Stimulated activated CD4-positive, alpha-beta T cell treated with anti-CD3 and anti-CD28 coated beads, TNF-alpha, amount 100 ng/mL, for 1 hour (primary cell): ENCODE data around the gene CMSS1.
A peak's percentile ranks its signal among the peaks of the same experiment; 100 is the strongest.

Source experiments
- DNase-seq, 3 donors: peaks; one replicate each; pipeline ENCODE4 v3.0.0-alpha.2; 2020; ENCODE audit warnings: low read depth in 3 of 3, low spot score in 1 of 3

CMSS1 gene

DNA sequence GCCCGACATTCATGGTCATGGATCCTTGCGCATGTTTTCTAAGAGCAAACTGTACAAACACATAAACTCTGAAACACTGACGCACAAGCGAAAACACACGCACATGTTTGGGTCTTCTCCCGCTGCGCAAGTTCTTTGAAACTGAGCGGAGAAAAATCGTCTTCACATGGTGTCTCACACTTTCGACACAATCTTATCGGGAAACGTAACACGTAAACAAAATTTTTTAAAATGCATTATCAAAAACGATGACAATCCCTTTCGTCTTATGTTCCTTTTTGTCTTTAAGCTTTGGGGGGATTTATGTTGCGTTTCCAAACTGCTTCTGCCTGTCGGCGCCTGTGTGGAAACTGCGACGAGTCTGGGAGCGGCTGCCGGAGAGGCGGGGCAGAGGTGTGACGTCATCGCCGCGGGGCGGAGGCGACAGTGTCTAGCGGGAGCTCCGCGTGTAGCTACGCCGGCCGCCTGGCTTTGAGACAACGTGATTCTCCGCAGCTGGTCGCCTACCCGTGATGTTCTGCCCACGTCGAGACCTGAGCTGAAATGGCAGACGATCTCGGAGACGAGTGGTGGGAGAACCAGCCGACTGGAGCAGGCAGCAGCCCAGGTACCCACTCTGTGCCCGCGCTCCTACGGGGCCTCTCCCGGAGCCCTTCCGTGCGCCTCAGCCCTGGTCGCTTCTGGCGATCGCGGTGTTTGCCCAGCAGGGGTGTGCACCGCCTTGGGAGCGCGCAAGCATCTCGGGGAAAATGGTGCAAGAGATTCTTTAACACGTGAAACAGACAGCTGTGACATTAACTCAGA lies at the start of gene CMSS1:
Gene CMSS1, plus strand, starts transcription at position 426 of the 804 bp plus-strand sequence.
- DNase-seq: peak; percentile 76 to 97 (median 85)

DNA sequence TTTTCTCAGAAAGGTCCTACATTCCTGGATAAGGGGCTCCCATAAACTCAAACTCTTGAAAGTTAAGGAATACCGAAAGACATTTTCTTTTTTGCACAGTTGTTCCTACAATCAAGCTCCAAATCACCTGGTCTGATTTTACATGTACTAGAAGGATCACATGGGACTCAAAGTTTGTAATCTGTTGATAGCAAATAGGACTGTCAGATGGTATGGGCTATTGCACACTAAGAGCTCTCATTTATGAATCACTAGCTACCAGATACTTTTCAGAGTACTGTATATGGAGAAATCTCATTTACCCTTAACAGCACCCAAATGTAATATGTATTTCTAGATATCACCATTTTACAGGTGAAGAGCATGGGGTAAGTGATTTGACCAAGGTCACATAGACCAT lies 49.5 kb upstream of the CMSS1 start:
- no peak for DNase-seq

DNA sequence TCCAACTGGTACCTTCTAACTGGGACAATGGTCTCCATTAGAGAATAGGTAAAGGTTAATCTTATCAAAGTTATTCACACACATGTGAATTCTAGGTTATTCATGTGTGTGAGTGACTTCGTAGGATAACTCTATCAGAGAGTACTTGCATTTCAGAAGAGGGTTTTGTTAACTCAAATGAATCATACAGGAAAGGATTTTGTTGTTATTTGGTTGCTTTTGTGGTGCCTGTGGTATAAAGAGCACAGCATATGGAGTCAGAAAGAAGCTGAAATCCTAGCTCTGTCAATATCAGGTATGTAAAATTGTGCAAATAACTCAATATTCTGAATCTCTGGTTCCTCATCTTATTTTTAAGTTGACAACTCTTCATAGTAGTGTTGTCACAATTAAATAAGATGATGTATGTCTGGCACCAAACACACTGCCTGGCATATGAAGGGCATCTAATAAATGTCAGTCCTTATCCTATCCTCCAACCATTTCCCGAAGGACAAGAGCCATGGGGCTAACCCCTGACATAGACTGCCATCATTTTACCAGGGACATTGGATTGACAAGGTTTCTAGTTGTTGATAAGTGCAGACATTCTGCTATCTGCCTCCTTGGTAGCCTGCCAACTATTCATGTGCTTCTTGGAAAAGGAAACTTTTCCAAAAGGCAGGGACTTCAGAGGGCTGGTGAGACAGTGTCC lies 48.7 kb upstream of the CMSS1 start:
- DNase-seq: no peak

DNA sequence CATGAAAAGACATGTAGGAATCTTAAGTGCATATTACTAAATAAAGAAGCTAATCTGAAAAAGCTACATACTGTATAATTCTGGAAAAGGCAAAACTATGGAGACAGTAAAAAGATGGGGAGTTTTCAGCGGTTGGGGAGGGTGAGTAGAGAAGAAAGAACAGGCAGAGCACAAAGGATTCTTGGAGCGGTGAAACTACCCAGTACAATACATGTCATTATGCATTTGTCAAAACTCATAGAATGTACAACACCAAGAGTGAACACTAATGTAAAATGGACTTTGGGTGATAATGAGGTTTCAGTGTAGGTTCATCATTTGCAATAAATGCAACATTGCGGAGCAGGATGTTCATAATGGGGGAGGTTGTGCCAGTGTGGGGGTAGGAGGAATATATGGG lies 45.5 kb upstream of the CMSS1 start:
- DNase-seq: no peak

DNA sequence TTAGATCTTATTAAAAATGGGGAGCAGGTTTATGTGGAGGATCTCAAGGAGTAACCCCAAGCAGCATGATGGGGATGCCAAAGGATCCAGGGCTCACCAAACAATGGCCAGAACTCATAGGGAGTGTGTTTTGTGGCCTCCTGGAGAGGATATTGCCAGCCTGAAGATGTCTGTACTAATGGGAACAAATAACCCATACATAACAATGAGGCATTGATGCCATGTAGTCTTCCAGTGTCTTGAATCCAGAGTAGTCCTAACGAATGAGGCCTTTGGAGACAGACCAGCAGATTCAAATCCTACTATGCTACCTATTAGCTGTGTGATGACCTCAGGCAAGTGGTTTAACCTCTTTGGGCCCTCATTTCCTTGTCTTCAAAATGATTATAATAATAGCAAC lies 45.0 kb upstream of the CMSS1 start:
- no peak for DNase-seq

DNA sequence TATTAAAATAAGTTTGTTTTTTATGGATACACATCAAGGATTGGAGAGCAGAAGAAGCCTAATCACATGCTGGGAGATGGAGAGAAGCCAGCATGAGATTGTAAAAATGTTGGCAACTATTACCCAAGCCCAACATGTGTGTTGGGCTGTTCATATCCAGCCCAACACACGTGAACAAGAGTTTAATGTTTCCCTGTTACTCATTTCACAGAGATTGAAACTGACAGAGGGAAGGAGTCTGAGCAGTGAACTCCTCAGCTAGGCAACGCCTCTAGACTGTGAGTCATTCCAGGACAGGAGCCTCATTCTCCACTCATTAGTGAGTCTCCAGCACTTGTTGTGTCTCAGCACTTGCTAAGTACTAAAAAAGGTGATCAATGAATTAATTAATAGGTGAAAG lies 43.2 kb upstream of the CMSS1 start:
- no peak for DNase-seq

DNA sequence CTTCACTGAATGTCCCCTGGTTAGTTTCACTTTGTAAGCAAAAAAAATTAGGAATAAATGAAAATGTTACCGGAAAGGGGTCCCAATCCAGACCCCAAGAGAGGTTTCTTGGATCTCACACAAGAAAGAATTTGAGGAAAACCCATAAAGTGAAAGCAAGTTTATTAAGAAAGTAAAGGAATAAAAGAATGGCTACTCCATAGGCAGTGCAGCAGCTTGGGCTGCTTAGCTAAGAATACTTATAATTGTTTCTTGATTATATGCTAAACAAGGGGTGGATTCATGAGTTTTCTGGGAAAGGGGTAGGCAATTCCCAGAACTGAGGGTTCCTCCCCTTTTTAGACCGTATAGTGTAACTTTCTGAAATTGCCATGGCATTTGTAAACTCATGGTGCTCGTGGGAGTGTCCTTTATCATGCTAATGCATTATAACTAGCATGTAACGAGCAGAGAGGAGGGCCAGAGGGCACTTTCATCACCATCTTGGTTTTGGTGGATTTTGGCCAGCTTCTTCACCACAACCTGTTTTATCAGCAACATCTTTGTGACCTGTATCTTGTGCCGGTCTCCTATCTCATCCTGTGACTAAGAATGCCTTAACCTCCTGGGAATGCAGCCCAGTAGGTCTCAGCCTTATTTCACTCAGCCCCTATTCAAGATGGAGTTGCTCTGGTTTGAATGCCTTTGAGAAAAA lies 41.0 kb upstream of the CMSS1 start:
- DNase-seq: no peak

DNA sequence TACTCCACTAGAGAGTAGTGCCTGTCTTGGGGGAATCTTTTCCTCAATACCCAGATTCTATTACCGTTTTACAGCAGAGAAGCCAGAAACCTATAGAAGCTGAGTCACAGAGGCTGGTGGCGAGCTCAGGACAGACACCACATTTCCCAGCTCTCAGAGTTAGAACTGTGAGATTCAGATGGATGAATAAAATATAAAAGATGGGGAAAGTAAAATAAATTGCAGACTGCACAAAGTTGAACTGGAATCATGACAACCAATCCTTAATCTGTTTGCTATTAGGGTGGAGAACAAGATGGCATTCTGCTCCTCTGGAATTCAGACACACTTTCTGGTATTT lies 40.5 kb upstream of the CMSS1 start:
- no peak for DNase-seq

DNA sequence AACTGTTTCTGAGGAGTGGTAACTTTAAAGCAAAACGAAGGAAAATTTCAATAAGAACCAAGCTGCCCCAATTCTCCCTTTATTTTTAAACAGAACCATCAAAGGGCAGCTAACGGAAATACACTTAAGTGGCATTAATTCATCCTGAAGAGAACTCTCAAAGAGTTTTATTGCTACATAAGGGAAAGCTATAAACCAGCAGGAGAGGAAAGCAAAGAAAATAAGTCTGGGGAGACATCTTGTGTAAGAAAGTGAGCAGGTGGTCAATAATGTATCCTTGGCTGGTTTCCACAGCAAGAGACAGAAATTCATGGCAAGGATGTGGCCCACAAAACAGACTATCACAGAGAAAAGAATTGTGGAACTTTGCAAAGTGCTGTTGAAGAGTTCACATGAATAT lies 40.0 kb upstream of the CMSS1 start:
- no peak for DNase-seq

DNA sequence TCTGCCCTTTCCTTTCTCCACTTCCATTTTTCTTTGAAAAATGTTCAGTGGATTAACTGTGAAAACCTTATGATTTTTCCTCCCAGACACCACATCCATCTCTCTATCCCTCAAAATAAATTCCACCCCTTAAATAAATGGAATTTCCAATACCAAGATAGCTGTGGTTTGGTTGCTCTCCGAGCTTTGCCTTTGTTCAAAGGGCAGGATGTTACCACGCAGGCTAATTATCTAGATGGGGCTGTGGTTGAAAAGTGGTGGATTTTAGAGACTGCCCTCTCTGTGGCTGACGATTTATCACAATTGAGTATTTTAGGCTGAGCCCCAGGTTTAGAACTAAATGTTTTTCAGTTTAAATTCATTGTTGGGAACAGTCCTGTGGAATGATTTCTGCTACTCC lies 36.9 kb upstream of the CMSS1 start:
- no peak for DNase-seq

DNA sequence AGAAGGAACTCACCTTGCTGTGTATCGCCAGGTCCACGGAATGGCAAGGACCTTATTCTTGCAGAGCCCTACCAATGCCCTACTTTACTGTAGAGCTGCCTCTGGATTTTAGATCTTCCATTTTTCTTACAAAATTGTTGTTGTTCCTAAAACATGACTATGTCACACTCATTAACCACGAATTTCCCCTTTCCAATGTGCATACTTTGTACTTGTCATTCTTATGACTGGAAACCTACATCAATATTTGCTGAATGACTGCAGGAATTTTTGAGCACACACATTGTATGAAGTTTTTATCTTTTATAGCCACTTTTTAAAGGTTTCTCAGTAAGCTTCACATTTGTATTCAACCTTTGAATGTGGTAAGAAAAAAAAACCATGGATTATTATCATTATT lies 35.9 kb upstream of the CMSS1 start:
- no peak for DNase-seq

DNA sequence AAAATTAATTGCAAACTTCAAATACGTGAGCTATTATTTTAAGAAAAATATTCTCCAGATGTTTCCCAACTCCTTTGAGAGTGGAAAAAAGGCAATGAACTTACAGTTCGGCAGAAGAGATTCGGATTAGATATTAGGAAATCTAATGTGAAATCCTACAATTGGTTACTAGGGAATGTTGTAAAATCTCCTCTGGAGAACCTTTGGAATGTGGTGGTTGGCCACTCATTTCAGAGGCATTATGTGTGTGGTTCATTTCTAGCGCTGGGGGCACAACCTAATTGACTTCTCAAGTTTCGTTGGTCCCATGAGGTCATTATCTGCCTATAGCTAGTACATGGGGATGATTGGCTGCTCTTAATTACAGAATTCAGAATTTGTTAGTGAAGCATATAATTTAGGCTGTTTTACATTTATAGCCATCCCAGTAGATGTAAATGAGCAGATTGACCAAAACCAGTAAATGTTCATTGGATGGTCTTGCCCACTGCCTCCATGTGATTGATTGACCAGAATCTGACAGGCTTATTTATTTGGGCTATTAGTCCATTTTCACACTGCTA lies 34.6 kb upstream of the CMSS1 start:
- no peak for DNase-seq

DNA sequence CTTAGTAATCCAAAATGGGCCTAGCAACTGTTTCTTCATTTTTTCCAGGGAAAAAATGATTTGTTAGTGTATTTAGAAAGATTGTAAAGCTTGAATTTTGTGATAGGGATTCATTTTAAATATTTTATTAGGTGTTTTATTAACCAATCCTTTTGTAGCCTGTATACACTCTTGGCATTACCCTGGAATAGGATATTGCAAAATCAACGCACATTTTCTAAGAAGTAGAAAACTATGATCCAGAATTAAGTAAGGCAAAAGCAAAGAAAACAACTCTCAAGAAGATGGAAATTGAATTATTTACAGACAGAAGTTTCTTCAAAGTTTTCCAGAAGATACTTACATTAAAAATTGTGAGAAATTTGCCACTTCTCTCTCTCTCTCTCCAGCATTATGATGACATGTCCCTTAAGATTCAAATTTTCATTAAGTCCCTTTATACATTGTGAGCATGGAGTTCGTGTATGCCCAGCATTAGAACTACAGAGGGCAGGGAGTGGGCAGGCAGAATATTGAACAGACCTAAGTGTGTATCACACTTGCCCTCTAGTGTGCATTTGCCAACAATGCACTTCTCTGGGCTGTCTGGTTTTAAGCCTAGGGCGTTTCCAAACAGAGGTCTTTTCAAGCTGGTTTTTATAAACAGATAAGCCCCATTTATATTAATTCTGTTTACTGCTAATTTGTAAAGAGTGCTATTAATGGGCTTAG lies 28.5 kb upstream of the CMSS1 start:
- DNase-seq: no peak

DNA sequence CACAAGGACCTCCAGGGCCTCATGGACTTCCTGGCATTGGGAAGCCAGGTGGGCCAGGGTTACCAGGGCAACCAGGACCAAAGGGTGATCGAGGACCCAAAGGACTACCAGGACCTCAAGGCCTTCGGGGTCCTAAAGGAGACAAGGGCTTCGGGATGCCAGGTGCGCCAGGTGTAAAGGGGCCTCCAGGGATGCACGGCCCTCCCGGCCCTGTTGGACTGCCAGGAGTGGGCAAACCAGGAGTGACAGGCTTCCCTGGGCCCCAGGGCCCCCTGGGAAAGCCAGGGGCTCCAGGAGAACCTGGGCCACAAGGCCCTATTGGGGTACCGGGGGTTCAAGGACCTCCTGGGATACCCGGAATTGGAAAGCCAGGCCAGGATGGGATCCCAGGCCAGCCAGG lies 23.2 kb upstream of the CMSS1 start:
- DNase-seq: no peak

DNA sequence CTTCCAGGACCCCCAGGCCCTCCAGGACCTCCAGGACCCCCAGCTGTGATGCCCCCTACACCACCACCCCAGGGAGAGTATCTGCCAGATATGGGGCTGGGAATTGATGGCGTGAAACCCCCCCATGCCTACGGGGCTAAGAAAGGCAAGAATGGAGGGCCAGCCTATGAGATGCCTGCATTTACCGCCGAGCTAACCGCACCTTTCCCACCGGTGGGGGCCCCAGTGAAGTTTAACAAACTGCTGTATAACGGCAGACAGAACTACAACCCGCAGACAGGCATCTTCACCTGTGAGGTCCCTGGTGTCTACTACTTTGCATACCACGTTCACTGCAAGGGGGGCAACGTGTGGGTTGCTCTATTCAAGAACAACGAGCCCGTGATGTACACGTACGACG lies 22.1 kb upstream of the CMSS1 start:
- DNase-seq: no peak

DNA sequence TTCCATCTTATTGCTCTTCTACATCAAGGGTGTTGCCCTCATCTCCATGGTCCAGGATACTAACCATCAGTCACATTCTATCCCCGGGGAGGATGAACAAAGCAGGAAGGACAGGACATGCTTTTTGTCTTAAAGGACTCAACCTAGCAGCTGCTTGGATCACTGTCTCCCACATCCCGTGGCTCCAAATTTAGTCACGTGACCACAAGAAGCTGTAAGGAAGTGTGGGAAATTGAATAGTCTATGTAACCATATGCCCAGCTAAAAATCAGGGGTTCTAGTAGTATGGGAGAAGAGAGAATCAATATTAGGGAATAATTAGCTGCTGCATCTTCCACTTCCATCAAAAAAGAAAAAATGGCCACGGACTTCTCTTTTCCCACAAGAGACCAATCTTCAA lies 18.2 kb upstream of the CMSS1 start:
- DNase-seq: no peak

DNA sequence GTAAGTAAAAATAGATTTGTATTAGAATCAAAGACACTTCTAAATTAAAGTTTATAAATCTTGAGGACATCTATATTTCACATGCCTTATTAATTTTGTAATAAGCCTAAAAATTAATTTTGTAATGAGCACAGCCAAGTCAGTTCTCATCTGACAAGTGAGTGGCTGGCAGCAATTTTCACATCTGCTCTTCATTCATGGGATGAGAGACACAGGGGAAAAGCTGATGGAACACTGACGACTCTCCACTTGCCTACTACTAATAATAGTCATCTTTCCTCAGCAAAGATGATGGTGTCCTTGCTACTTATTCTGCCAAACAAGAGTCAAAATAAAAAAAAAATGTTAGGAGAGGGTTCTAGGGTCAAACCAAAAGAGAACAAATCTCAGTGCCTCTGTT lies 14.4 kb upstream of the CMSS1 start:
- no peak for DNase-seq

DNA sequence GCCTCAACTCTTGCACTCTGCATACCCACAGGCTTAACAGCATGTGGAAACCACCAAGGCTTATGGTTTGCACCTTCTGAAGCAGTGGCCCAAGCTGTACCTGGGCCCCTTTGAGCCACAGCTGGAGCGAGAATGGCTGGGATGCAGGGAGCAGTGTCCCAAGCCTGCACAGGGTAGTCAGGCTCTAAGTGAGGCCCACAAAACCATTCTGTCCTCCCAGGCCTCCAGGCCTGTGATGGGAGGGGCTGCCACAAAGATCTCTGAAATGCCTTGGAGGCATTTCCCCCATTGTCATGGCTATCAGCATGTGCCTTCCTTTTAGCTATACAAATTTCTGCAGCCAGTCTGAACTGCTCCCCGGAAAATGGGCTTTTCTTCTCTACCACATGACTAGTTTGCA lies 12.5 kb upstream of the CMSS1 start:
- DNase-seq: no peak

DNA sequence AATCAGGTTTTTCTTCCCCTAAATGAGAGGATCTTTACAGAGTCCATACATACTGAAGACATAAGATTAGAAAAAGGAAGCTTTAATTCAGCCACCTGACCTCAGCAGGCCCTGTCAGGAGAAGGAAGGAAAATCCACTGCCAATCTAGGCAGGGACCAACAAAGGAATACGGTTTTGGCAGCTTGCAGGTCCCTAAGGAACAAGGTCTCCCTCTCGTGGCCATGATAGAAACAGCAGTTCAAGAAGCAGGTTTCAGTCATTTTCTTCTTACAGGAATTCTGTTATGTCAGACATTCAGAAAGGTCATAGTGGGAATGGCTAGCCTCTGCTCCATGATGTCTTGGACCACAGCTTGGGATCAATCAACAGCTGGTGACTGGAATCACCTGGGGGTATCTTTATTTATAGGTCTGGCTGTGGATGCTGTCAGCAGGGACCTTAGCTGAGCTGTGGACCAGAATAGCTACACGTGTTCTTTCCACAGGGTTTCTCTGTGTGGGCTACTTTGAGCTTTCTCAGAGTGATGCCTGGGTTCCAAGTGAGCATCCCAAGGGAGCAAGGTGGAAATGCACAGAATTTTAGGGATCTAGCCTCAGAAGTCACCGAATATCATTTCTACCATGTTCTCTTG lies 9.4 kb upstream of the CMSS1 start:
- DNase-seq: peak in 1 of 3 donors; percentile 5

DNA sequence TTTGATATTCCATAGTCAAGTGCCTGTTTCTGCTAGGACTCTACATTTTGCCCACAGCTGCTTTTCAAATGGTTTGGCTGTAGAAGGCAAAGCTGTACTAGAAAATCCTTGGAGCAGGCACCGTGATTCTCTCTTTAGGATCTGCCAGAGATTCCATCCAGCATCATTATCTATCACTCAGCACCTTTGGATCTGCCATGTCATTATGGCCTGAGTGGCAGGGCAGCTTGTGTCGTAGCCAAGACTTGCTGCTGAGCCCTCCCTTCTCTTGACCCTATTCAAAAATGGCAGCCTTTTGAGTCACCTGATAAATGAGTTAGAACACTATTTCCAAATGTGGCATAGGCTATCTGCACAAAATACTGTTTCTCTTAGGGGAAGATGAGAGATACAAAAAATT lies 8.1 kb upstream of the CMSS1 start:
- no peak for DNase-seq

DNA sequence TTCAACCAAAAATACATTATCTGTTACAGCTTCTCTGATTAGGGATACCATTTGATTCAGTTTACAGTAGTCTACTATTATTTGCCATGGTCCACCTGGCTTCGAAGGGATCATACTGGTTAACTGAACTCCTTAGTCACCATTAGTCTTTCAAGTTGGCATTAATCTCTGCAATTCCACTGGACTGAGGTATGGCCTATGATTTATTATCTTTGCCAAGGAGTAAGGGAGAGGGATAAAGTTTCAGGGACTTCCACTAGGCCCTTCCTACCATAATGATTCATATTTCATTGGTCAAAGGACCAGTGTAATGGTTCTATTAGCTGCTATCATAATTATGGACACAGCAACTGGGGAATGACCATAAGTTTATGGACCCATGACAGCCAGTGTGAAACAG lies 7.3 kb upstream of the CMSS1 start:
- no peak for DNase-seq
